HCT116 (cell line): ENCODE data around the gene GALNT2. TPM values are rescaled to one million over a fixed set of nuclear protein-coding genes. Genes with fewer than 3 reads are reported as not detected.

Experiments
- ATAC-seq: fragments of 200-7000 bp; cut with Tn5 transposase; 2 replicates; pipeline ENCODE4 v1.9.1; 2020; ENCODE audit warnings: mild to moderate bottlenecking, moderate library complexity
- BruUV-seq: library from RNA; stranded (reverse); fragments of 400-500 nt; replicated peaks from 2 replicates; lab custom pipeline; 2021; lab: Mats Ljungman, UMichigan
- CTCF ChIA-PET: fragments of 300-600 bp; sonication (Branson Sonifier 250); formaldehyde crosslinking; loops from one replicate; lab custom pipeline; 2021; ENCODE audit warnings: antibody characterized with exemption; lab: Charles Lee
- POLR2A ChIA-PET: fragments of 300-600, 350-600 bp; sonication (Branson Sonifier 250); formaldehyde crosslinking; loops from one replicate; lab custom pipeline; 2021; ENCODE audit warnings: antibody characterized with exemption; lab: Charles Lee
- RAD21 ChIA-PET, 2 experiments: fragments of 300-600 bp; sonication (Branson Sonifier 250); formaldehyde crosslinking; loops; one replicate each; lab custom pipeline; 2023; ENCODE audit warnings: low total read pairs in 2 of 2; ENCODE audit not compliant: uncharacterized antibody in 2 of 2, unreplicated experiment in 2 of 2, low non-redundant PET in 1 of 2; lab: Charles Lee
- DNase-seq: peaks from one replicate; pipeline ENCODE4 v3.0.0-alpha.2; 2010; ENCODE audit warnings: low read depth, low spot score
- H2AFZ ChIP-seq: fragments of 200-600 bp; shearing (Covaris generic), sonication (generic); 2 replicates; pipeline ENCODE4 v1.6.1; 2017; ENCODE audit warnings: low read depth, mixed run types, mixed read lengths, antibody characterized with exemption, low read length; ENCODE audit not compliant: poor library complexity, severe bottlenecking
- H3K27ac ChIP-seq: 2 replicates; pipeline ENCODE4 v1.5.1; 2012; ENCODE audit warnings: low read depth, low read length
- H3K27me3 ChIP-seq: fragments of 200-600 bp; sonication (generic); 2 replicates; pipeline ENCODE4 v1.6.1; 2016; ENCODE audit warnings: mixed run types, low read length, mixed read lengths; ENCODE audit not compliant: insufficient read depth
- H3K36me3 ChIP-seq, 2 experiments: fragments of 200-500 bp in 1 of 2; fragments of 200-600 bp in 1 of 2; sonication (Bioruptor generic) in 1 of 2; sonication (generic) in 1 of 2; 2 replicates each; pipeline versions ENCODE4 v1.5.1 to v1.6.1; 2014 to 2016; ENCODE audit warnings: low read length in 2 of 2, inconsistent platforms in 1 of 2, mixed read lengths in 1 of 2, mixed run types in 1 of 2; ENCODE audit not compliant: insufficient read depth in 2 of 2, control insufficient read depth in 1 of 2
- H3K4me1 ChIP-seq, 2 experiments: fragments of 200-600 bp in 1 of 2; sonication (generic) in 1 of 2; 2 replicates each; pipeline versions ENCODE4 v1.5.1 to v1.6.1; 2012 to 2017; ENCODE audit warnings: low read length in 2 of 2, inconsistent platforms in 1 of 2, mild to moderate bottlenecking in 1 of 2, mixed read lengths in 1 of 2, mixed run types in 1 of 2, moderate library complexity in 1 of 2; ENCODE audit not compliant: insufficient read depth in 2 of 2, control insufficient read depth in 1 of 2
- H3K4me2 ChIP-seq: fragments of 200-600 bp; sonication (generic); 2 replicates; pipeline ENCODE4 v1.6.1; 2017; ENCODE audit warnings: mixed run types, low read length, mixed read lengths
- H3K4me3 ChIP-seq, 2 experiments: fragments of 200-600 bp in 1 of 2; sonication (generic) in 1 of 2; replicated peaks in 1 of 2; 2 replicates each; pipeline ENCODE4 v1.5.1; 2011 to 2016; ENCODE audit warnings: low read length in 2 of 2, control low read depth in 1 of 2, low read depth in 1 of 2, mild to moderate bottlenecking in 1 of 2, mixed read lengths in 1 of 2, mixed run types in 1 of 2
- H3K79me2 ChIP-seq: fragments of 200-600 bp; sonication (generic); 2 replicates; pipeline ENCODE4 v1.6.1; 2017; ENCODE audit warnings: mild to moderate bottlenecking, mixed run types, low read length, moderate library complexity, mixed read lengths; ENCODE audit not compliant: insufficient read depth
- H3K9ac ChIP-seq: fragments of 200-600 bp; sonication (generic); 2 replicates; pipeline ENCODE4 v1.6.1; 2016; ENCODE audit warnings: low read length, mixed read lengths
- H3K9me2 ChIP-seq: fragments of 200-600 bp; sonication (generic), shearing (Covaris generic); 2 replicates; pipeline ENCODE4 v1.6.1; 2017; ENCODE audit warnings: mixed run types, mild to moderate bottlenecking, moderate library complexity; ENCODE audit not compliant: insufficient read depth
- H3K9me3 ChIP-seq, 2 experiments: fragments of 200-500 bp in 1 of 2; fragments of 200-600 bp in 1 of 2; sonication (Bioruptor generic) in 1 of 2; sonication (generic) in 1 of 2; 2 replicates each; pipeline ENCODE4 v1.6.1; 2014 to 2017; ENCODE audit warnings: low read length in 2 of 2, mixed read lengths in 2 of 2, inconsistent platforms in 1 of 2, low read depth in 1 of 2, mild to moderate bottlenecking in 1 of 2, mixed run types in 1 of 2, moderate library complexity in 1 of 2; ENCODE audit not compliant: control insufficient read depth in 1 of 2, insufficient read depth in 1 of 2
- H4K20me1 ChIP-seq: fragments of 200-600 bp; sonication (generic), shearing (Covaris generic); 2 replicates; pipeline ENCODE4 v1.6.1; 2017; ENCODE audit warnings: mixed run types, mild to moderate bottlenecking, moderate library complexity; ENCODE audit not compliant: insufficient read depth
- POLR2A ChIP-seq: IDR thresholded peaks from 2 replicates; pipeline ENCODE4 v1.7.0; 2011; ENCODE audit warnings: borderline replicate concordance; ENCODE audit not compliant: insufficient read depth, insufficient read length; ENCODE audit errors: extremely low read depth
- TCF7L2 ChIP-seq: IDR thresholded peaks from 2 replicates; pipeline ENCODE4 v1.7.0; 2011; ENCODE audit warnings: borderline replicate concordance, inconsistent platforms; ENCODE audit not compliant: insufficient read depth, insufficient read length; ENCODE audit errors: extremely low read depth
- intact Hi-C: fragments of 100-400 bp; cut with micrococcal nuclease; formaldehyde crosslinking; loops from 2 replicates; pipeline ENCODE4 v1.10.0; 2022
- total RNA-seq: library from RNA; stranded (reverse); gene quantifications from one replicate; pipeline ENCODE4 v1.2.1, GENCODE V29; 2021; ENCODE audit not compliant: unreplicated experiment

GALNT2 gene
- total RNA-seq, 1 experiment from 2014 or later, result 40.8 TPM

DNA sequence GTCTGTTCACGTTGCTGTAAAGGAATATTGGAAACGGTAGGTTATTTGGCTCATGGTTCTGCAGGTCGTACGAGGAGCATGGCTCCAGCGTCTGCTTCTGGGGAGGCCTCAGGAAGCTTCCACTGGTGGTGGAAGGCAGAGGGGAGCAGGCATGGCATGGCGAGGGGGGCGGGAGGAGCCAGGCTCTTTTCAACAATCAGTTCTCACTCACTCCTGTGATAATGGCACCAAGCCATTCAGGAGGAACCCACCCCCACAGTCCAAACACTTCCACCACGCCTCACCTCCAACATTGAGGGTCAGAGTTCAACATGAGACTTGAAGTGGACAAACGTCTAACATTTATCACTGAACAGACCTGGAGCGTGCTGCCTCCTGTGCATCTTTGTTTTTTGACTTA lies 217.9 kb downstream of the GALNT2 start:
- Histone ChIP-seq H3K9me3 (no peaks in the 10 kb centered on the region), H3K9ac (no peak overlapping the region), H3K27ac (no peak overlapping the region), H3K4me2 (no peak overlapping the region), H3K27me3 (no peaks in the 10 kb centered on the region), H3K4me3 (no peak overlapping the region), H3K4me1 (no peaks in the 10 kb centered on the region), H3K9me2 (no peaks in the 10 kb centered on the region), H3K36me3 (no peaks in the 10 kb centered on the region), H2AFZ (no peak overlapping the region), H4K20me1 (no peaks in the 10 kb centered on the region), H3K79me2 (no peaks in the 10 kb centered on the region)
- DNase-seq (no peak), ATAC-seq (no peak)
- RAD21 ChIA-PET, result no interaction called here
- intact Hi-C loops, result no loop called here
- BruUV-seq, result no TSS peak
- CTCF ChIA-PET, result no interaction called here
- POLR2A ChIA-PET, result no interaction called here
- no peak for TF ChIP-seq POLR2A

DNA sequence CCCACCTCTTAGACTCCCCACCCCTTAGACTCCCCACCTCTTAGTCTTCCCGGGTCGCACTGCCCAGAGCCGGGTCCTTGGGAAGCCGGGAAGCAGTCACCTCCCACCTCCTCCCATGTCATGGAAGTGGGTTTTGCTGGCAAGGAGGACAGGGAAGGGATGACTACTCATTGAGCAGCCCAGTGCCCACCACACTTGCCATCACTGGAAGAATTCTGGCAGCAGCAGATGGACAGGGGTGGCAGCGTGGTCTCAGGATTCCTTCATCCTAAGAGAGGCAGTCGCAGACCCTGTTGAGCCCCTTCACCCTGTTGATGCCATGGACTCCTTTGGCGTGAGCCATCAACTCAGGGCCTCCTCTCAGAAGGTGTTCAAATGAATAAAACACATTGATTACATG lies 218.3 kb downstream of the GALNT2 start:
- no peaks in the 10 kb centered on the region for H3K36me3 ChIP-seq
- no peak overlapping the region for H3K4me3 ChIP-seq
- TF ChIP-seq POLR2A, result no peak
- TF ChIP-seq TCF7L2, result no peak
- no peaks in the 10 kb centered on the region for H3K27me3 ChIP-seq
- POLR2A ChIA-PET, result no interaction called here
- no peak overlapping the region for H3K9ac ChIP-seq
- no peak overlapping the region for H2AFZ ChIP-seq
- H3K79me2 ChIP-seq, result no peaks in the 10 kb centered on the region
- H3K9me2 ChIP-seq, result no peaks in the 10 kb centered on the region
- no peak for ATAC-seq
- CTCF ChIA-PET, result no interaction called here
- RAD21 ChIA-PET, result no interaction called here
- no peaks in the 10 kb centered on the region for H3K9me3 ChIP-seq
- intact Hi-C loops, result no loop called here
- DNase-seq, result no peak
- H3K4me1 ChIP-seq, result no peaks in the 10 kb centered on the region
- BruUV-seq, result no TSS peak
- no peaks in the 10 kb centered on the region for H4K20me1 ChIP-seq
- H3K4me2 ChIP-seq, result no peak overlapping the region
- no peak overlapping the region for H3K27ac ChIP-seq
